GM12878 (cell line): ENCODE data around the gene CTSA. TPM values are rescaled to one million over a fixed set of nuclear protein-coding genes. Genes with fewer than 3 reads are reported as not detected.

Experiments
- ATAC-seq: fragments of 200-7000 bp; cut with Tn5 transposase; 3 replicates; pipeline ENCODE4 v1.9.1; 2020; ENCODE audit warnings: mild to moderate bottlenecking, moderate library complexity
- BruUV-seq: library from RNA; stranded (reverse); fragments of 400-500 nt; replicated peaks from 2 replicates; lab custom pipeline; 2021; lab: Mats Ljungman, UMichigan
- CTCF ChIA-PET: fragments of 300-600 bp; sonication (Branson Sonifier 250); formaldehyde crosslinking; extraction: SDS; loops from one replicate; lab custom pipeline; 2021; ENCODE audit warnings: inconsistent platforms; lab: Yijun Ruan, JAX
- POLR2A ChIA-PET: fragments of 350-600 bp; formaldehyde crosslinking; extraction: SDS; loops from one replicate; lab custom pipeline; 2021; ENCODE audit warnings: inconsistent platforms; lab: Charles Lee
- RAD21 ChIA-PET: fragments of 300-600 bp; sonication (Branson Sonifier 250); formaldehyde crosslinking; loops from one replicate; lab custom pipeline; 2023; ENCODE audit warnings: antibody characterized with exemption; ENCODE audit not compliant: unreplicated experiment; lab: Charles Lee
- SMC1A ChIA-PET: fragments of 300-600 bp; sonication (Branson Sonifier 250); formaldehyde crosslinking; loops from one replicate; lab custom pipeline; 2023; ENCODE audit not compliant: unreplicated experiment, uncharacterized antibody; lab: Charles Lee
- DNase-seq: peaks from one replicate; pipeline ENCODE4 v3.0.0-alpha.2; 2011; ENCODE audit warnings: low read depth, low spot score
- FAIRE-seq: peaks from 3 replicates; lab custom pipeline; 2011; peaks lifted over from hg19 to GRCh38; lab: Jason Lieb, UNC
- H2AFZ ChIP-seq: 2 replicates; pipeline ENCODE4 v1.6.0; 2011; ENCODE audit warnings: low read depth, low read length, control low read depth; ENCODE audit not compliant: control insufficient read depth
- H3K27ac ChIP-seq: 2 replicates; pipeline ENCODE4 v1.5.1; 2011; ENCODE audit warnings: control low read depth; ENCODE audit not compliant: control insufficient read depth, insufficient read depth
- H3K27me3 ChIP-seq, 2 experiments: replicated peaks in 1 of 2; 2 replicates each; pipeline versions ENCODE4 v1.6.0 to v1.6.1; 2011; ENCODE audit warnings: low read length in 1 of 2; ENCODE audit not compliant: control insufficient read depth in 2 of 2, insufficient read depth in 2 of 2
- H3K36me3 ChIP-seq, 2 experiments: 2 replicates each; pipeline ENCODE4 v1.5.1; 2011; ENCODE audit warnings: low read length in 1 of 2; ENCODE audit not compliant: control insufficient read depth in 2 of 2, insufficient read depth in 2 of 2
- H3K4me1 ChIP-seq: 2 replicates; pipeline ENCODE4 v1.6.1; 2011; ENCODE audit warnings: mild to moderate bottlenecking, low read length, moderate library complexity, mixed read lengths; ENCODE audit not compliant: control insufficient read depth, insufficient read depth
- H3K4me2 ChIP-seq: 2 replicates; pipeline ENCODE4 v1.6.0; 2011; ENCODE audit warnings: control low read depth; ENCODE audit not compliant: control insufficient read depth, insufficient read depth
- H3K4me3 ChIP-seq: fragments of 200-600 bp; sonication (generic); 2 replicates; pipeline ENCODE4 v1.5.1; 2016
- H3K79me2 ChIP-seq: 2 replicates; pipeline ENCODE4 v1.6.0; 2011; ENCODE audit warnings: low read length; ENCODE audit not compliant: control insufficient read depth, insufficient read depth
- H3K9ac ChIP-seq: 2 replicates; pipeline ENCODE4 v1.8.0; 2011; ENCODE audit warnings: low read length, control low read depth, mixed read lengths; ENCODE audit not compliant: control insufficient read depth, insufficient read depth
- H3K9me3 ChIP-seq: replicated peaks from 3 replicates; pipeline ENCODE4 v1.5.1; 2011; ENCODE audit warnings: mild to moderate bottlenecking, low read length; ENCODE audit not compliant: control insufficient read depth, insufficient read depth
- H4K20me1 ChIP-seq: 2 replicates; pipeline ENCODE4 v1.6.0; 2011; ENCODE audit not compliant: control insufficient read depth, insufficient read depth
- BCL11A ChIP-seq: IDR thresholded peaks from 2 replicates; pipeline ENCODE4 v1.6.1; 2011; ENCODE audit warnings: low read depth, low read length
- BCLAF1 ChIP-seq: fragments of 450-650 bp; IDR thresholded peaks from 2 replicates; pipeline ENCODE4 v1.6.1; 2017; ENCODE audit warnings: antibody characterized with exemption, mild to moderate bottlenecking, moderate library complexity
- DPF2 ChIP-seq: fragments of 450-650 bp; IDR thresholded peaks from 2 replicates; pipeline ENCODE4 v1.6.1; 2017; ENCODE audit warnings: mild to moderate bottlenecking
- HCFC1 ChIP-seq: fragments of 150-350 bp; IDR thresholded peaks from 2 replicates; pipeline ENCODE4 v1.6.1; 2014; ENCODE audit warnings: low read length
- JUND ChIP-seq: IDR thresholded peaks from 2 replicates; pipeline ENCODE4 v1.6.1; 2012; ENCODE audit warnings: low read depth, mild to moderate bottlenecking, low read length, improper control_type of control experiment, moderate library complexity
- MYB ChIP-seq: fragments of 150-350 bp; IDR thresholded peaks from 2 replicates; pipeline ENCODE4 v1.6.1; 2014; ENCODE audit warnings: mild to moderate bottlenecking, low read depth, low read length, borderline replicate concordance
- NR2C1 ChIP-seq: fragments of 450-650 bp; IDR thresholded peaks from 2 replicates; pipeline ENCODE4 v1.6.1; 2017; ENCODE audit warnings: antibody characterized with exemption, mild to moderate bottlenecking, moderate library complexity
- NRF1 ChIP-seq: conservative IDR thresholded peaks from 2 replicates; pipeline ENCODE4 v1.6.1; 2011; ENCODE audit warnings: mild to moderate bottlenecking, low read depth, low read length, improper control_type of control experiment
- PML ChIP-seq: IDR thresholded peaks from 2 replicates; pipeline ENCODE4 v1.6.1; 2012; ENCODE audit warnings: low read length, inconsistent platforms
- POLR2AphosphoS5 ChIP-seq: IDR thresholded peaks from 2 replicates; pipeline ENCODE4 v1.6.1; 2011; ENCODE audit warnings: mild to moderate bottlenecking, low read length, inconsistent platforms
- RBBP5 ChIP-seq: fragments of 200-600 bp; sonication (generic); conservative IDR thresholded peaks from 2 replicates; pipeline ENCODE4 v1.6.1; 2016
- SMAD1 ChIP-seq: fragments of 450-650 bp; IDR thresholded peaks from 2 replicates; pipeline ENCODE4 v1.6.1; 2018; ENCODE audit warnings: mild to moderate bottlenecking, low read depth; ENCODE audit not compliant: partially characterized antibody
- WGBS: methylation state at CpG from one replicate; pipeline ENCODE4 v1.1.6; 2016; ENCODE audit warnings: low lambda C conversion rate; ENCODE audit not compliant: insufficient replicate concordance, insufficient coverage; ENCODE audit errors: missing lambda C conversion rate; 5-methylcytosine and 5-hydroxymethylcytosine counted together
- in situ Hi-C: fragments of 300-500 bp; cut with MboI; formaldehyde crosslinking; loops from 9 replicates; pipeline ENCODE4 v1.14.3; 2018; ENCODE audit warnings: mixed read lengths
- intact Hi-C: fragments of 100-400 bp; cut with micrococcal nuclease; formaldehyde crosslinking; loops from one replicate; pipeline ENCODE4 v1.14.2; 2022; ENCODE audit not compliant: unreplicated experiment
- polyA plus RNA-seq, 11 experiments: library from polyadenylated mRNA; depleted of rRNA in 4 of 11; unstranded in 6 of 11; stranded (reverse) in 5 of 11; fragments of >200 nt; fragmentation: Nextera tagmentation in 4 of 11; fragmentation: Illumina TruSeq in 1 of 11; extraction: Ambion mirVana in 4 of 11; extraction: Trizol in 1 of 11; gene quantifications; 1 replicate in 1 of 11; 2 replicates in 10 of 11; pipeline versions ENCODE4 v1.2.1 to v1.2.3, GENCODE V29; 2011 to 2016; ENCODE audit warnings: inconsistent platforms in 2 of 11, missing spikeins in 2 of 11, low read depth in 1 of 11
- total RNA-seq, 4 experiments: library from RNA; depleted of rRNA in 3 of 4; stranded (reverse); fragments of >200 nt in 3 of 4; fragmentation: Illumina TruSeq in 1 of 4; extraction: Trizol in 1 of 4; gene quantifications; 2 replicates each; pipeline versions ENCODE4 v1.2.1 to v1.2.3, GENCODE V29; 2013 to 2021

Gene CTSA
- total and polyA plus RNA-seq, 10 of the 15 experiments (the other 5 are each of a cell fraction or from before 2014, with no cell fraction given), result 7.1 to 67.0 (median 36.2) TPM

- no TSS peak for BruUV-seq
- Histone ChIP-seq H3K4me2 (no peak overlapping the region), H2AFZ (no peak overlapping the region), H3K36me3 (peaks cover 5 to 6% of the 10 kb centered on the region in 2 experiments; a peak in 2 of 4 replicates), H4K20me1 (no peaks in the 10 kb centered on the region), H3K27ac (no peak overlapping the region), H3K4me1 (no peaks in the 10 kb centered on the region), H3K9me3 (no peaks in the 10 kb centered on the region), H3K4me3 (no peak overlapping the region), H3K9ac (no peak overlapping the region), H3K79me2 (peaks cover 11% of the 10 kb centered on the region), H3K27me3 (no peaks in the 10 kb centered on the region)
- ChIA-PET CTCF (no interaction called here), SMC1A (interaction anchor here (1.1 kb wide), 1 partner anchor 14 kb away, joined by 3 read pairs; no protein-coding TSS in a partner anchor), RAD21 (no interaction called here), POLR2A (no interaction called here)
- no peak for ATAC-seq
- TF ChIP-seq MYB (no peak), PML (no peak), HCFC1 (no peak), NRF1 (no peak), DPF2 (no peak), POLR2AphosphoS5 (no peak), SMAD1 (no peak), JUND (no peak), BCLAF1 (no peak), NR2C1 (no peak), BCL11A (no peak), RBBP5 (no peak)
- DNase-seq, result no peak
- WGBS, result 87% methylated on average over 13 of the region's 13 CpGs
- in situ Hi-C loops, result no loop called here
- intact Hi-C loops, result no loop called here
- no peak for FAIRE-seq
Observed at GRCh38 chr20:45878076-45878761, 12.9 kb upstream of the CTSA start.
